Fibroblast of peridontal ligament (primary cell): ENCODE data around the gene CD109.
A peak's percentile ranks its signal among the peaks of the same experiment; 100 is the strongest.
"Not testable (repeated sequence)": the region's sequence is repeated elsewhere in the genome, so short reads cannot be mapped to it uniquely, and the experiment has no call there.

Experiments used
- DNase-seq: peaks from one replicate; pipeline ENCODE4 v3.0.0-alpha.2; 2010; ENCODE audit errors: extremely low read depth

Gene CD109

GRCh38 chr6:73688351-73688750 lies 7.7 kb upstream of the CD109 start:
- DNase-seq: no peak

- DNase-seq: no peak
Measured at GRCh38 chr6:73690056-73690455, 5.9 kb upstream of the CD109 start.

GRCh38 chr6:73691512-73691911 lies 4.5 kb upstream of the CD109 start:
- DNase-seq: no peak

DNA sequence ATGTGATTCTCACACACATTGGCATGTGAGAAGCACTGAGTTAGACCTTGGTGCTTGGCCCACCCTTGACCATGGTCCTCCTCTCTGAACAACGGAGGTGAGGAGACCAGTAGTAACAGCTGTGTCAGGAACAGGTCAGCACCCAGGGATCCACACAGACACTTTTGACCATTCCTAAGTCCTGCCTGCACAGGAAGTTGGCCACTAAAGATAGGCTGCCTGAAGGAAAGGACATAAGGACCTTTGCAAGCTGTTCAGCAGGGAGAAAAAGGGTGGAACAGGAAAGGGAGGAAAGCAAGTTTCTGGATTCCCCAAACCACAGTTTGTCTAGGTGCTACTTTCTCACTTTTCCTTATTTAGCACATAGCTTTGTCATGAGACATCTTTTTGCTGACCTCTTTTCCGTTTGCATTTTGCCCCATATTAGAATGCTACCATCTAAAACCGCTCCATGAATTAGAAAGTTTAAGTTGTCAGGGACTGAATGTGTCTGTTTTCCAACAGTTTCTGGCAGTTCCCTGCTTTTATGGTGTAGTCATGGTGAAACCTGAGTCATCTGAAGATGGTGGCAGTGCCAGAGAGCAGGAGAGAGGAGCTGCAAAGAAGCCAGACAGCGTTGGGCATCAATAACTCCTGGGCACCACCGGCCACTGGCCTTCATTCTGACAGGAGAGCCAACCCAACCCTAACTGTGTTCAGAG lies 1.1 kb upstream of the CD109 start:
- peak; percentile 69 for DNase-seq

- DNase-seq: no peak
Measured at GRCh38 chr6:73696966-73697655, 1.1 kb downstream of the CD109 start.

DNA sequence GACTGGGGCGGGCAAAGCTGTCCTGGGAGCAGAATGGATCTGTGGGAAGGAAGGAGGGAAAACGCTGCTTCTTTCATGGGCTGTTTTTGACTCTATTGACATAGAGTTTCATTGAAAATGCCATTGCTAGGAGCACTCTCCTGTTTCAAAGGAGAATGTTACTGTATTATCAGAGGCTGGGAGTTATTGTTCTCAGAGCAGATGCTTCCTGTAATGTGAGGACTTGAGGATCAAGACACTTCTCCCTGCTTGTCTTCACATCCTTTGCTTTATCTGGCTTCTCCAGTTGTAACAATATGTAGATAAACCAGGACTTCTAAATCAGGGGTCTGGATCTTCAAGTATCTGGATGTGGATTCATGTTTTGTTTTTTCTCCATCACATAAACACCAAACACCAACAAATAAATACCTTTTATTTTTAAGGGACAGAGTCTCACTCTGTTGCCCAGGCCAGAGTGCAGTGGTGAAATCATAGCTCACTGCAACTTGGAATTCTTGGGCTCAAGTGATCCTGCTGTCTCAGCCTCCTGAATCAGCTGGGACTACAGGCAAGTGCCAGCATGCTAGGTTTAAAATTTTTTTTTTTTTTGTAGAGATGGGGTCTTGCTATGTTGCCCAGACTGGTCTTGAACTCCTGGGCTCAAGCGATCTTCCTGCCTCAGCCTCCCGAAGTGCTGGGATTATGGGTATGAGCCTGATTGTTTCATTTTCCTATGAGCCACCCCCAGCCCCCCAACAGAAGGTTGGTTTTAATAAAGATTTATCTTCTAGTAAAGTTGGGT lies 3.9 kb downstream of the CD109 start:
- DNase-seq: no peak

DNA sequence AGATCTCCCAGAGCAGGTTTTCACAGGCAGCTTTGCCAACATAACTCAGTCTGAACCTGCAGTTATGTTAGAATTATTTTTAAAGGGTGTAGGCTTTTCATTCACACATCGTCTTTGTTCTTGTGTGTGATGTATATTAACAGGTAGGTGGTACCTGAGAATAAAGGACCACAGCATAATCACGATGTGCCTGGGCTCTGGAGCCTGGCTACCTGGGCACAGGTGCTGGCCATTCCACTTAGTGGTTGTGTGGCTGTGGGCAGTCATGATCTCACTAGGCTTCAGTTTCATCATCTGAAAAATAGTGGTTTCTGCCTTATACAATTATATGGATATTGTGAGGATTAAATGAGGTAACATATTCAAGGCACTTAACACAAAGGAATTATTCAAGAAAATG lies 6.4 kb downstream of the CD109 start:
- DNase-seq: no peak

- DNase-seq: peak; percentile 10
Measured at GRCh38 chr6:73703466-73703865, 7.5 kb downstream of the CD109 start.

DNA sequence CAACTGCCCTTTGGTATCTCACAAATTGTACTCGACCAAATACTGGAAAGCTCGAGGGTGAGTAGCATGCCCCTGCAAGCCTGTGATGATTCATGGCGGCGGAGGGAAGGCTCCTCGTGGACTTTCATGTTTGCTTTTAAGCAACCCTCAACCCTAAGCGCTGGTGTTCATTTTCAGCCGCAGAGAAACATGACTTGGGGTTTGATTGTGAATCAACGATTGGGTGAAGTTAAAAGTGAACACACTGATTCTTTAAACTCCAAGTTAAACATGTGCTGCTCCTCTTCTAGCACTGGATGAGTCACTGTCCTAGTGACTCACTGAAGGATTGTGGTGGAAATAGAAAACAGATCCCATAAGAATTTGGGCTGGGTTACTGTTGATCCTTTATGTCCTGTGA lies 8.3 kb downstream of the CD109 start:
- peak; percentile 99 for DNase-seq

GRCh38 chr6:73704798-73705197 lies 8.8 kb downstream of the CD109 start:
- DNase-seq: no peak

DNA sequence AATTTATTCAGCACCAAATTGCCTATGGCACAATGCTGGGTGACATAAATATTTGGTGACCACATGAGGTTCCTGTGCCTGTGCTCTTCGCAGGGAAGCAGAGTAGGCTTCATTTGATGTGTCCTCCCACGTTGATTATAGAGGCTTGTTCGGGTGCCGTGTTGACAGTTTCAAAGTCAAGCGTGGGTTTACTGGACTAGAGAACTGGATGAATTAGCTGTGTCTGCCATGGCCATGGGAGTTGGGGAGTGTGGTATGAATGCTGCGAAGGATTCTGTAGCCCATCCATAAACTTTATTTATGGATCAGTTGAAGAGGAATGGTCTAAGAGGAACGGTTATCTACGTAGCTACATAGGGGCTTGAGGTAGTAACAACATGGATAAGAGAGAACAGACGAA lies 11.0 kb downstream of the CD109 start:
- no peak for DNase-seq

- DNase-seq: no peak
Measured at GRCh38 chr6:73710470-73710869, 14.5 kb downstream of the CD109 start.

- no peak for DNase-seq
Measured at GRCh38 chr6:73710948-73711347, 14.9 kb downstream of the CD109 start.

GRCh38 chr6:73712535-73713173 lies 16.7 kb downstream of the CD109 start:
- DNase-seq: peak; percentile 64

DNA sequence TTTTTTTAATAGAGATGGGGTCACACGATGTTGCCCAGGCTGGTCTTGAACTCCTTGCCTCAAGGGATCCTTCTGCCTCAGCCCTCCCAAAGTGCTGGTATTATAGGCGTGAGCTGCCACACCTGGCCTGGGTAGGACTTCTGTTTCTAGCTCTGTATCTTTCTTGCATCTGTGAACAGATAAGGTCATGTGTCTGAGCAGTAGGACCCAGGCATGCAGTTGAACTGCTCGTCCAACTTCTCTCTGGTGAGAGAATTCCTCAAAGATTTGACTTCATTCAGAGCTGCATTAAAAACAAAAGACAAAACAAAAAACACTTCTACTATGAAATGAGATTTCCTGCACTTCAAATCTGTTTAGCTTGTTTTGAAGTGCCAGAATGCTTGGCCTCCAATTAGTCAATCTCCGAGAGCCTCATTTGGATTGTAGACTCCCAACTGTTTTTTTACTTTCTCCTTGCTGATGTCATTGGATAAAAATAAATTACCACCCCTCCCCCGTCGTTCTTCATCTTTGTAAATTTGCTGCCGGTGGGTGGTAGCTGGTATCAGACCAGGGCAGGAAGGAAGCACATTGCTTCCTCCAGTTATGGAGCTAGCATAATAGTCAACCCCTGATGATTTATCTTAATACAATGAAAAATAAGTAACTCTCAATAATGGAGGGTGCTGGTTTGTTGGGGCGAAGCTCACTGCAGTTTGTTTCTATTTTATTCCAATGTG lies 17.6 kb downstream of the CD109 start:
- DNase-seq: no peak

DNA sequence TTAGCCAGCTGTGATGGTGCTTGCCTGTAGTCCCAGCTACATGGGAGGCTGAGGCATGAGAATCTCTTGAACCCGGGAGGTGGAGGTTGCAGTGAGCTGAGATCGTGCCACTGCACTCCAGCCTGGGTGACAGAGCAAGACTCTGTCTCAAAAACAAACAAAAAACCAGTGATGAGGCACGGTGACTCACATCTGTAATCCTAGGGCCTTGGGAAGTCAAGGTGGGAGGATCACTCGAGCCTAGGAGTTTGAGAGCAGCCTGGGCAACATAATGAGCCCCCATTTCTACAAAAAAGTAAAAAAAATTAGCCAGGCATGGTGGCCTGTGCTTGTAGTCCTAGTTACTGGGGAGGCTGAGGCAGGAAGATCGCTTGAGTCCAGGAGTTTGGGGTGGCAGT lies 19.1 kb downstream of the CD109 start:
- not testable (repeated sequence) for DNase-seq

GRCh38 chr6:73719046-73719445 lies 23.0 kb downstream of the CD109 start:
- DNase-seq: no peak

GRCh38 chr6:73722318-73723060 lies 26.5 kb downstream of the CD109 start:
- peak; percentile 77 for DNase-seq

DNA sequence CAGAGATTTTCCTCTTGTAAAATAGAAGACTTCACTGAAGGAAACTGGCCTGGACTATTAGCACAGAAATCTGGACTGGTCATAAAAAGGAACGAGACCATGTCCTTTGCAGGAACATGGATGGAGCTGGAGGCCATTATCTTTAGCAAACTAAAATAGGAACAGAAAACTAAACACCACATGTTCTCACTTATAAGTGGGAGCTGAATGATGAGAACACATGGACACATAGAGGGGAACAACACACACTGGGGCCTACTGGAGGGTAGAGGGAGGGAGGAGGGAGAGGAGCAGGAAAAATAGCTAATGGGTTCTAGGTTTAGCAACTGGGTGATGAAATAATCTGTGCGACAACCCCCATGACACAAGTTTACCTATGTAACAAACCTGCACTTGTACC lies 27.5 kb downstream of the CD109 start:
- not testable (repeated sequence) for DNase-seq

GRCh38 chr6:73724389-73724788 lies 28.4 kb downstream of the CD109 start:
- DNase-seq: no peak

GRCh38 chr6:73725192-73725591 lies 29.2 kb downstream of the CD109 start:
- DNase-seq: not testable (repeated sequence)
